ENCODE measurements around the gene ODAD4.

DNA sequence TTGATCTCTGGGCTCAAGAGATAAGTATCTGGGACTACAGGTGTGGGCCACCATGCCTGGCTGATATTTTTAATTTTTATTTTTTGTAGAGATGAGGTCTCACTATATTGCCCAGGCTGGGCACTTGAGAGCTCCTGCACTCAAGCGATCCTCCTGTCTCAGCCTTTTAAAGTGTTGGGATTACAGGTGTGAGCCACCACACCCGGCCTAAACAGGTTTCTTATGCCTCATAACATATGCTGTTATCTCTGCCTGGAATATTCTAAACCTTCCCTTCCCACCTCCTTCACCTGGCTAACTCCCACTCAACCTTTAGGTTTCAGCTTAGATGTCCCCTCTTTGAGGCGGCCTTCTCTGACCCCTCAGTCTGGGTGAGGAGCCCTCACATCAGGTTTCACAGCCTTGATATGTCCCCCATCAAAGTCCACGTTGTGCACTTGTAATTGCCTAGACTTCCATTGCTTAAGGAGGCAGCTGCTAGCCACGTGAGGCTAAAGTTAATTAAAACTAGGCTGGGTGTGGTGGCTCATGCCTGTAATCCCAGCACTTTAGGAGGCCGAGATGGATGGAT lies 27.5 kb downstream of the ODAD4 start:
- TF ChIP-seq, protein P1, sequence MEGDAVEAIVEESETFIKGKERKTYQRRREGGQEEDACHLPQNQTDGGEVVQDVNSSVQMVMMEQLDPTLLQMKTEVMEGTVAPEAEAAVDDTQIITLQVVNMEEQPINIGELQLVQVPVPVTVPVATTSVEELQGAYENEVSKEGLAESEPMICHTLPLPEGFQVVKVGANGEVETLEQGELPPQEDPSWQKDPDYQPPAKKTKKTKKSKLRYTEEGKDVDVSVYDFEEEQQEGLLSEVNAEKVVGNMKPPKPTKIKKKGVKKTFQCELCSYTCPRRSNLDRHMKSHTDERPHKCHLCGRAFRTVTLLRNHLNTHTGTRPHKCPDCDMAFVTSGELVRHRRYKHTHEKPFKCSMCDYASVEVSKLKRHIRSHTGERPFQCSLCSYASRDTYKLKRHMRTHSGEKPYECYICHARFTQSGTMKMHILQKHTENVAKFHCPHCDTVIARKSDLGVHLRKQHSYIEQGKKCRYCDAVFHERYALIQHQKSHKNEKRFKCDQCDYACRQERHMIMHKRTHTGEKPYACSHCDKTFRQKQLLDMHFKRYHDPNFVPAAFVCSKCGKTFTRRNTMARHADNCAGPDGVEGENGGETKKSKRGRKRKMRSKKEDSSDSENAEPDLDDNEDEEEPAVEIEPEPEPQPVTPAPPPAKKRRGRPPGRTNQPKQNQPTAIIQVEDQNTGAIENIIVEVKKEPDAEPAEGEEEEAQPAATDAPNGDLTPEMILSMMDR (IDR thresholded peaks at IDR 0.05; ENCODE audit: insufficient read depth, low read length) = no peak
- TF ChIP-seq, protein P2, sequence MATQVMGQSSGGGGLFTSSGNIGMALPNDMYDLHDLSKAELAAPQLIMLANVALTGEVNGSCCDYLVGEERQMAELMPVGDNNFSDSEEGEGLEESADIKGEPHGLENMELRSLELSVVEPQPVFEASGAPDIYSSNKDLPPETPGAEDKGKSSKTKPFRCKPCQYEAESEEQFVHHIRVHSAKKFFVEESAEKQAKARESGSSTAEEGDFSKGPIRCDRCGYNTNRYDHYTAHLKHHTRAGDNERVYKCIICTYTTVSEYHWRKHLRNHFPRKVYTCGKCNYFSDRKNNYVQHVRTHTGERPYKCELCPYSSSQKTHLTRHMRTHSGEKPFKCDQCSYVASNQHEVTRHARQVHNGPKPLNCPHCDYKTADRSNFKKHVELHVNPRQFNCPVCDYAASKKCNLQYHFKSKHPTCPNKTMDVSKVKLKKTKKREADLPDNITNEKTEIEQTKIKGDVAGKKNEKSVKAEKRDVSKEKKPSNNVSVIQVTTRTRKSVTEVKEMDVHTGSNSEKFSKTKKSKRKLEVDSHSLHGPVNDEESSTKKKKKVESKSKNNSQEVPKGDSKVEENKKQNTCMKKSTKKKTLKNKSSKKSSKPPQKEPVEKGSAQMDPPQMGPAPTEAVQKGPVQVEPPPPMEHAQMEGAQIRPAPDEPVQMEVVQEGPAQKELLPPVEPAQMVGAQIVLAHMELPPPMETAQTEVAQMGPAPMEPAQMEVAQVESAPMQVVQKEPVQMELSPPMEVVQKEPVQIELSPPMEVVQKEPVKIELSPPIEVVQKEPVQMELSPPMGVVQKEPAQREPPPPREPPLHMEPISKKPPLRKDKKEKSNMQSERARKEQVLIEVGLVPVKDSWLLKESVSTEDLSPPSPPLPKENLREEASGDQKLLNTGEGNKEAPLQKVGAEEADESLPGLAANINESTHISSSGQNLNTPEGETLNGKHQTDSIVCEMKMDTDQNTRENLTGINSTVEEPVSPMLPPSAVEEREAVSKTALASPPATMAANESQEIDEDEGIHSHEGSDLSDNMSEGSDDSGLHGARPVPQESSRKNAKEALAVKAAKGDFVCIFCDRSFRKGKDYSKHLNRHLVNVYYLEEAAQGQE (IDR thresholded peaks at IDR 0.05; ENCODE audit: insufficient replicate concordance, low read depth) = no peak
- TF ChIP-seq GABPA (IDR thresholded peaks at IDR 0.05; ENCODE audit: low read depth) (no peak), POLR2AphosphoS5 (IDR thresholded peaks at IDR 0.05; ENCODE audit: low read depth) (no peak)

Data from HL-60 (cell line).